Breast epithelium (tissue), 4 donors: Measurements from ENCODE around the gene USPL1. TPM values are rescaled to one million over a fixed set of nuclear protein-coding genes. Genes with fewer than 3 reads are reported as not detected.
"Not testable (repeated sequence)": the region's sequence is repeated elsewhere in the genome, so short reads cannot be mapped to it uniquely, and the experiment has no call there.

Experiments
- DNase-seq, 2 donors: peaks; one replicate each; pipeline ENCODE4 v3.0.0-alpha.2; 2019; ENCODE audit warnings: low spot score in 2 of 2
- H3K27ac ChIP-seq, 2 donors: fragments of 200-600 bp; sonication (generic) in 1 of 2; one replicate each; pipeline ENCODE4 v1.5.1; 2016 to 2019; ENCODE audit warnings: mild to moderate bottlenecking in 1 of 2
- H3K27me3 ChIP-seq, 2 donors: fragments of 200-600 bp; sonication (generic) in 1 of 2; one replicate each; pipeline versions ENCODE4 v1.5.1 to v1.6.0; 2017 to 2019; ENCODE audit warnings: control low read depth in 1 of 2, mild to moderate bottlenecking in 1 of 2
- H3K36me3 ChIP-seq: fragments of 200-600 bp; one replicate; pipeline ENCODE4 v1.5.1; 2019
- H3K4me1 ChIP-seq, 2 donors: fragments of 200-600 bp; sonication (generic); one replicate each; pipeline ENCODE4 v1.5.1; 2016 to 2019; ENCODE audit warnings: control low read depth in 1 of 2
- H3K4me3 ChIP-seq, 3 donors: fragments of 200-600 bp; sonication (generic); 1 replicate in 2 of 3; 2 replicates in 1 of 3; pipeline ENCODE4 v1.5.1; 2016 to 2019; ENCODE audit warnings: mild to moderate bottlenecking in 3 of 3, moderate library complexity in 2 of 3
- H3K9me3 ChIP-seq, 2 donors: fragments of 200-600 bp; sonication (generic) in 1 of 2; one replicate each; pipeline ENCODE4 v1.5.1; 2016 to 2019; ENCODE audit warnings: control low read depth in 1 of 2
- POLR2A ChIP-seq: fragments of 450-650 bp; IDR thresholded peaks from one replicate; pipeline ENCODE4 v1.6.1; 2016; ENCODE audit warnings: antibody characterized with exemption, mild to moderate bottlenecking, moderate library complexity
- POLR2AphosphoS5 ChIP-seq, 3 donors: sonication (generic); formaldehyde crosslinking; IDR thresholded peaks; one replicate each; pipeline ENCODE4 v1.6.1; 2017; ENCODE audit warnings: antibody characterized with exemption in 3 of 3
- intact Hi-C: fragments of 100-400 bp; cut with DNase I; formaldehyde crosslinking; loops from one replicate; pipeline ENCODE4 v1.15.1; 2023; ENCODE audit warnings: low total_unique reads
- total RNA-seq, 3 donors: library from RNA; depleted of rRNA; stranded (reverse); fragments of >200 nt; gene quantifications; one replicate each; pipeline ENCODE4 v1.1.0, GENCODE V29; 2016
- TF ChIP-seq, protein P1 (sequence below), 3 donors: fragments of 450-650 bp; IDR thresholded peaks; one replicate each; pipeline ENCODE4 v1.5.1; 2016 to 2017; ENCODE audit warnings: antibody characterized with exemption in 3 of 3, mild to moderate bottlenecking in 3 of 3, moderate library complexity in 3 of 3

Gene USPL1
- total RNA-seq, 3 donors from 2014 or later: 27.8 to 40.0 (median 28.2) TPM

DNA sequence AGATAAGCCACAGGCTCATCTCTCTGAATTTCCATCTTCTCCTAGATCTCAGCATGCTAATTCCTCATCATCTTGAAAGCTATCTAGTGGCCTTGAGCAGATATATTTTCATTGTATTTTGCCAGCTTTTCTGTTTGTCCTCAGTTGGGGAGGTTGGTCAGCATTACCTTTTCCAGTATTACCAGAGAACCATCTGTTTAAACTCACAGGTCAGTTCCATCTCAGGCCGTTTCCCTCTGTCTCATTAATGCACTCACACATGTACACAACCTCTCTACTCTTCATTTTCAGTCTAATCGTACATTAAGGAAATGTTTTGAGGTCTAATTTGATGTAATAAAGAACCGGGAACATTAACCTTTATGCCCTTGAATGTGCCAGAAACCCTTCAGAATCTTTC is 29.7 kb downstream of the USPL1 start:
- no peak for DNase-seq
- Histone ChIP-seq H3K4me1 (no peaks in the 10 kb centered on the region), H3K27me3 (no peaks in the 10 kb centered on the region), H3K36me3 (peaks cover 3% of the 10 kb centered on the region), H3K9me3 (no peaks in the 10 kb centered on the region), H3K4me3 (no peak overlapping the region), H3K27ac (no peak overlapping the region)
- intact Hi-C loops: no loop called here
- TF ChIP-seq POLR2AphosphoS5 (IDR thresholded peaks at IDR 0.05) (no peak), POLR2A (no peak)
- TF ChIP-seq, protein P1, sequence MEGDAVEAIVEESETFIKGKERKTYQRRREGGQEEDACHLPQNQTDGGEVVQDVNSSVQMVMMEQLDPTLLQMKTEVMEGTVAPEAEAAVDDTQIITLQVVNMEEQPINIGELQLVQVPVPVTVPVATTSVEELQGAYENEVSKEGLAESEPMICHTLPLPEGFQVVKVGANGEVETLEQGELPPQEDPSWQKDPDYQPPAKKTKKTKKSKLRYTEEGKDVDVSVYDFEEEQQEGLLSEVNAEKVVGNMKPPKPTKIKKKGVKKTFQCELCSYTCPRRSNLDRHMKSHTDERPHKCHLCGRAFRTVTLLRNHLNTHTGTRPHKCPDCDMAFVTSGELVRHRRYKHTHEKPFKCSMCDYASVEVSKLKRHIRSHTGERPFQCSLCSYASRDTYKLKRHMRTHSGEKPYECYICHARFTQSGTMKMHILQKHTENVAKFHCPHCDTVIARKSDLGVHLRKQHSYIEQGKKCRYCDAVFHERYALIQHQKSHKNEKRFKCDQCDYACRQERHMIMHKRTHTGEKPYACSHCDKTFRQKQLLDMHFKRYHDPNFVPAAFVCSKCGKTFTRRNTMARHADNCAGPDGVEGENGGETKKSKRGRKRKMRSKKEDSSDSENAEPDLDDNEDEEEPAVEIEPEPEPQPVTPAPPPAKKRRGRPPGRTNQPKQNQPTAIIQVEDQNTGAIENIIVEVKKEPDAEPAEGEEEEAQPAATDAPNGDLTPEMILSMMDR (IDR thresholded peaks at IDR 0.05): no peak

DNA sequence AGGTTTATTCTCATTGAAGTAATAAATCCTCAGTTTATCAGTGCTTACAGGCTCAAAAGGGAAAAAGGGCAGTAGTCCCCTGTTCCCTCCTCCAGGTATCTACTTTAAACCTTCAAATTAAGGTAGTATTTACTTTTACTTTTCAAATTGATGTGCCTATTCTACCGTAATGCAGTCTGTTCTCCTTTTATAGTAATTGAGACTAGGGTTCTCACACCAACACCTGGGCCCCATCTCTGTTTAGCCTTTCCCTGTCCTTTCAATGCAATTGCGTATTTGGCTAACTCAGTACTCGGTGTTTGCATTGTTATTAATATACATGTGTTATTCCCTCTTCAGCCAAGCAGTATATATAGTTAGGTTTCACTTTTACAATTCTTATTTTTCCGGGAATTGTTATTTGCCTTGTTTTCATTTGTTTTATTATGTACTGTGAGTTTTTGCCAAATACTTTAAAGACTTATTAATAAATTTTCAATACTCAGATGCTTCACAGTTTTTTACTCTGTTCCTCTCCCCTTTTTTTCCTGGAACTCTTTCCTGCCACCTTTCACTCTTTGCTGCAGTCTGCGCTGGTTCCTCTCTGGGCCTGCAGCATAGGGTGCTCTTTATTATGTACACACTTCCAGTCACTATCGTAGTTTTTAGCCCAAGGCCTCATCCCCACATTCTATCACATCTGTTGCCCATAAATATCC is 30.3 kb downstream of the USPL1 start:
- Histone ChIP-seq H3K27me3 (no peaks in the 10 kb centered on the region), H3K4me1 (no peaks in the 10 kb centered on the region), H3K27ac (no peak overlapping the region), H3K4me3 (no peak overlapping the region), H3K9me3 (no peaks in the 10 kb centered on the region), H3K36me3 (peaks cover 3% of the 10 kb centered on the region)
- TF ChIP-seq, protein P1 (IDR thresholded peaks at IDR 0.05): no peak
- TF ChIP-seq POLR2A (no peak), POLR2AphosphoS5 (IDR thresholded peaks at IDR 0.05) (no peak)
- no peak for DNase-seq
- intact Hi-C loops: no loop called here

DNA sequence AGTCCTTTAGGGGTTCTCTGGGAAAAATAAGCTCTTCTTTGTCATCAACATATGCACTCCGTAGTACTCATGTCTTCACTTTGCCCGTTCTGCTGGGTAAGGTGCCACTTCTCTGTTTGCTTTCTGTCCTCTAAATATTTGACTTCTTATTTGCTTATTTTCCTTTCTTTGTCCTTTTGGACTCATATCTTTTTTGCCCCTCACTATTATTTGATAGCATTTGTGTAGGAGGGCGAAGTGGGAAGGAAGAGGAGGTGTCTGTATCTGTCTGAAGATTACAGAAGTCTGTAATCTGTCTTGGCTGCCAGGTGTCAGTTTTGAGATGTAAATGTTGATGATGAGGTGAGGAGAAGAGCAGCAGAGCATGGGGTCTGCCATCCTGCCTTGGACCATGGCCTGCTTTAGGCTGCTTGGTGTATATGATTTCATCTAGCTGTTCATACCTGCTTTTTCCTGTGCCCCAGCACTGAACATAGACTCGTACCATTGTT is 30.8 kb downstream of the USPL1 start:
- no peak for TF ChIP-seq POLR2AphosphoS5 (IDR thresholded peaks at IDR 0.05)
- peaks cover 3% of the 10 kb centered on the region for H3K36me3 ChIP-seq
- no peak overlapping the region for H3K27ac ChIP-seq
- no peaks in the 10 kb centered on the region for H3K9me3 ChIP-seq
- intact Hi-C loops: no loop called here
- no peaks in the 10 kb centered on the region for H3K4me1 ChIP-seq
- no peak overlapping the region for H3K4me3 ChIP-seq
- DNase-seq: no peak
- no peaks in the 10 kb centered on the region for H3K27me3 ChIP-seq

DNA sequence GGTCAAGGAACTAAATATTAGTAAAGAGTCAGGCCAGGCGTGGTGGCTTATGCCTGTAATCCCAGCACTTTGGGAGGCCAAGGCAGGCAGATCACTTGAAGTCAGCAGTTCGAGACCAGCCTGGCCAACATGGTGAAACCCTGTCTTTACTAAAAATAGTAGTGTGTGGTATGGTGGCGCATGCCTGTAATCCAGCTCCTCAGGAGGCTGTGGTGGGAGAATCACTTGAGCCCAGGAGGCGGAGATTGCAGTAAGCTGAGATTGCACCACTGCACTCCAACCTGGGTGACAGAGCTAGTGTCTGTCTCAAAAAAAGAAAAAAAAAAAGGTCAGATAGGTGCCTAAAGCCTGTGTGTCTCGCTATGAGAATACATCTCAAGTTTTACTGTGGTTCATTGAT is 33.9 kb downstream of the USPL1 start:
- not testable (repeated sequence) for H3K4me1 ChIP-seq, H3K36me3 ChIP-seq, H3K9me3 ChIP-seq, DNase-seq, H3K4me3 ChIP-seq, H3K27ac ChIP-seq, H3K27me3 ChIP-seq
- intact Hi-C loops: loop anchor here (10.0 kb wide), 1 partner anchor 1973 kb away; no protein-coding TSS in a partner anchor

DNA sequence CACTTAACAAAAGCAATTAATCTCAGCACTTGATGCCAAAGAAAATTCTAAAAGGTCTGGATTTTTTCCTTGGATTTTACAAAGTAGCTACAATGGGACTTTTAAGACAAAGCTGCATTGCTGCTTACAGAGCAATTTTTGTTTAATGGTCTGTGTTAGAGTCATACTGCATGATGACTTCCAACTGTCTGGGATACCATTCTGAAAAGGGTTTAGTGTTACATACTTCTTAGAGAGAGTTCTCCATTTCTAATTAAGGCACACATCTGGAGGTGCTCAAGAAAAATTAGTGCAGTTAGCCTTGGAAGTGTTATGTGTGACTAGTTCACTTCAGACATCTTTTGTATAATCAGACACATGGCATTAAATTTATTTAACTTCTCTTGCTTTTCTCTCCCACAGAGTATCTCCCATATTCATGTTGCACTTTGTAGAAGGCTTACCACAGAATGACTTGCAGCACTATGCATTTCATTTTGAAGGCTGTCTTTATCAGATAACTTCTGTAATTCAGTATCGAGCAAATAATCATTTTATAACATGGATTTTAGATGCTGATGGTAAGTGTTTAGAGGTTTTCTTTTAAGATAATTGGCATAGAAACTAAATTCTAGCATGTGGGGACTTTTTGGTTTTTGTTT is 35.1 kb downstream of the USPL1 start:
- no peak for DNase-seq
- peaks cover 11% of the 10 kb centered on the region for H3K36me3 ChIP-seq
- H3K27me3 ChIP-seq: no peaks in the 10 kb centered on the region
- no peak overlapping the region for H3K27ac ChIP-seq
- no peaks in the 10 kb centered on the region for H3K4me1 ChIP-seq
- H3K4me3 ChIP-seq: no peak overlapping the region
- no peaks in the 10 kb centered on the region for H3K9me3 ChIP-seq
- intact Hi-C loops: loop anchor here (10.0 kb wide), 1 partner anchor 1972 kb away; no protein-coding TSS in a partner anchor
- TF ChIP-seq POLR2AphosphoS5 (IDR thresholded peaks at IDR 0.05): no peak
- no peak for TF ChIP-seq POLR2A
- TF ChIP-seq, protein P1 (IDR thresholded peaks at IDR 0.05): no peak

DNA sequence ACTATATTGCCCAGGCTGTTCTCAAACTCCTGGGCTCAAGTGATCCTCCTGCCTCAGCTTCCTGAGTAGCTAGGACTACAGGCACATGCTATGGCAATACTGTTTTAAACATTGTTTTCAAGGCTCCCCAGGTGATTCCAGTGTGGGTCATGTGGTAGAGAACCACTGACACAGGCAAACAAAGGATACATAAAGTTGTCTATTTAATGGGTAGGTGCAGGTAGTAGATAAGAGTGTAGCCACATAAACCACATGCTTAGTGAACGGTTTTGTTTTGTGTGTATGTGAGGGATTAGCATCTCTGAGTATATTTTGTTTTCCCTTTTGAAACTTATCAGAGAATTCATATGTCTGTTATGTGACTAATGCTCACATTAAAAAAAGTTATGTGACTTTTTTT is 36.7 kb downstream of the USPL1 start:
- no peak overlapping the region for H3K4me3 ChIP-seq
- TF ChIP-seq POLR2AphosphoS5 (IDR thresholded peaks at IDR 0.05): no peak
- no peaks in the 10 kb centered on the region for H3K4me1 ChIP-seq
- intact Hi-C loops: loop anchor here (10.0 kb wide), 1 partner anchor 1970 kb away; no protein-coding TSS in a partner anchor
- H3K27ac ChIP-seq: no peak overlapping the region
- no peak for DNase-seq
- peaks cover 8% of the 10 kb centered on the region for H3K36me3 ChIP-seq
- H3K27me3 ChIP-seq: no peaks in the 10 kb centered on the region
- H3K9me3 ChIP-seq: no peaks in the 10 kb centered on the region
